Medulla oblongata (tissue), 1 donor: ENCODE results near the gene SDK1.

Source experiments
- DNase-seq: peaks from one replicate; pipeline ENCODE4 v3.0.0-alpha.2; 2015; ENCODE audit errors: extremely low spot score

The SDK1 gene

GRCh38 chr7:3520206-3520605, 219.2 kb downstream of the SDK1 start:
- DNase-seq: no peak

- no peak for DNase-seq
Observed at GRCh38 chr7:3527496-3528124, 226.6 kb downstream of the SDK1 start.

- no peak for DNase-seq
Observed at GRCh38 chr7:3533040-3533439, 232.0 kb downstream of the SDK1 start.

- DNase-seq: no peak
Observed at GRCh38 chr7:3537210-3537875, 236.3 kb downstream of the SDK1 start.

- DNase-seq: no peak
Observed at GRCh38 chr7:3538041-3538440, 237.0 kb downstream of the SDK1 start.

- no peak for DNase-seq
Observed at GRCh38 chr7:3540456-3541220, 239.6 kb downstream of the SDK1 start.

- DNase-seq: no peak
Observed at GRCh38 chr7:3544202-3544601, 243.2 kb downstream of the SDK1 start.

- DNase-seq: no peak
Observed at GRCh38 chr7:3548815-3549214, 247.8 kb downstream of the SDK1 start.

GRCh38 chr7:3549601-3550000, 248.5 kb downstream of the SDK1 start:
- DNase-seq: no peak

GRCh38 chr7:3551536-3551935, 250.5 kb downstream of the SDK1 start:
- no peak for DNase-seq

- DNase-seq: no peak
Observed at GRCh38 chr7:3552499-3552898, 251.4 kb downstream of the SDK1 start.

- DNase-seq: no peak
Observed at GRCh38 chr7:3558400-3558799, 257.3 kb downstream of the SDK1 start.

- DNase-seq: peak; percentile 42
Observed at GRCh38 chr7:3559278-3559677, 258.2 kb downstream of the SDK1 start.

- DNase-seq: no peak
Observed at GRCh38 chr7:3560495-3560894, 259.4 kb downstream of the SDK1 start.

GRCh38 chr7:3561932-3562331, 260.9 kb downstream of the SDK1 start:
- no peak for DNase-seq

GRCh38 chr7:3564231-3564630, 263.2 kb downstream of the SDK1 start:
- no peak for DNase-seq

- no peak for DNase-seq
Observed at GRCh38 chr7:3568516-3568915, 267.5 kb downstream of the SDK1 start.

GRCh38 chr7:3569643-3570042, 268.6 kb downstream of the SDK1 start:
- DNase-seq: no peak

GRCh38 chr7:3573151-3573550, 272.1 kb downstream of the SDK1 start:
- DNase-seq: no peak

GRCh38 chr7:3574386-3574785, 273.3 kb downstream of the SDK1 start:
- DNase-seq: no peak

- DNase-seq: no peak
Observed at GRCh38 chr7:3575753-3576531, 274.9 kb downstream of the SDK1 start.

- DNase-seq: no peak
Observed at GRCh38 chr7:3578399-3578798, 277.3 kb downstream of the SDK1 start.
